Calu3 (cell line): Measurements from ENCODE around the gene EGLN1. TPM values are rescaled to one million over a fixed set of nuclear protein-coding genes. Genes with fewer than 3 reads are reported as not detected.

Experiments used
- BruUV-seq: library from RNA; stranded (reverse); fragments of 400-500 nt; replicated peaks from 2 replicates; lab custom pipeline; 2021; lab: Mats Ljungman, UMichigan
- CTCF ChIA-PET: fragments of 300-600 bp; sonication (Branson Sonifier 250); formaldehyde crosslinking; loops from one replicate; lab custom pipeline; 2022; ENCODE audit warnings: antibody characterized with exemption; lab: Charles Lee
- DNase-seq: peaks from one replicate; pipeline ENCODE4 v3.0.0; 2022
- H3K27ac Mint-ChIP-seq: one replicate; pipeline ENCODE4 v1.8.0; 2022; ENCODE audit warnings: mixed read lengths; ENCODE audit not compliant: unreplicated experiment
- H3K27me3 Mint-ChIP-seq: one replicate; pipeline ENCODE4 v1.8.0; 2022; ENCODE audit warnings: mixed read lengths; ENCODE audit not compliant: unreplicated experiment
- H3K36me3 Mint-ChIP-seq: one replicate; pipeline ENCODE4 v1.8.0; 2022; ENCODE audit warnings: mild to moderate bottlenecking, moderate library complexity, mixed read lengths; ENCODE audit not compliant: insufficient read depth, unreplicated experiment
- H3K4me1 Mint-ChIP-seq: one replicate; pipeline ENCODE4 v1.8.0; 2022; ENCODE audit warnings: mild to moderate bottlenecking, low read depth, mixed read lengths; ENCODE audit not compliant: unreplicated experiment
- H3K4me3 Mint-ChIP-seq: one replicate; pipeline ENCODE4 v1.8.0; 2022; ENCODE audit warnings: mild to moderate bottlenecking, low read depth, moderate library complexity, mixed read lengths; ENCODE audit not compliant: unreplicated experiment
- H3K9me3 Mint-ChIP-seq: one replicate; pipeline ENCODE4 v1.8.0; 2022; ENCODE audit warnings: low read depth, mixed read lengths; ENCODE audit not compliant: unreplicated experiment
- CTCF ChIP-seq: fragments of 200-600 bp; IDR thresholded peaks from one replicate; pipeline ENCODE4 v1.8.0; 2022; ENCODE audit warnings: antibody characterized with exemption; ENCODE audit not compliant: unreplicated experiment
- intact Hi-C: fragments of 100-400 bp; cut with micrococcal nuclease; formaldehyde crosslinking; loops from one replicate; pipeline ENCODE4 v1.10.0; 2022; ENCODE audit not compliant: unreplicated experiment
- total RNA-seq: library from RNA; stranded (reverse); gene quantifications from 2 replicates; pipeline ENCODE4 v1.2.3, GENCODE V29; 2022

EGLN1 gene
- total RNA-seq, 1 experiment from 2014 or later: 34.9 TPM

GRCh38 chr1:231357831-231358354 is 64.2 kb downstream of the EGLN1 start:
- BruUV-seq: no TSS peak
- H3K4me3 Mint-ChIP-seq: no peak overlapping the region
- intact Hi-C loops: loop anchor here (1.0 to 5.0 kb wide), 6 partner anchors 49 to 232 kb away; partner anchors contain the start of gene TSNAX
- no peaks in the 10 kb centered on the region for H3K27me3 Mint-ChIP-seq
- TF ChIP-seq CTCF: peak; percentile 57
- H3K9me3 Mint-ChIP-seq: no peaks in the 10 kb centered on the region
- H3K27ac Mint-ChIP-seq: no peak overlapping the region
- CTCF ChIA-PET: interaction anchor here (0.6 to 1.1 kb wide), 4 partner anchors 21 to 376 kb away, joined by 3 to 7 read pairs (median 3); no protein-coding TSS in a partner anchor
- peaks cover 9% of the 10 kb centered on the region for H3K36me3 Mint-ChIP-seq
- DNase-seq: peak; percentile 33
- H3K4me1 Mint-ChIP-seq: no peaks in the 10 kb centered on the region

- H3K27me3 Mint-ChIP-seq: no peaks in the 10 kb centered on the region
- peaks cover 15% of the 10 kb centered on the region for H3K36me3 Mint-ChIP-seq
- intact Hi-C loops: loop anchor here (5.0 kb wide), 2 partner anchors 50 to 170 kb away; partner anchors contain the start of gene TSNAX
- H3K9me3 Mint-ChIP-seq: no peaks in the 10 kb centered on the region
- no peak overlapping the region for H3K4me3 Mint-ChIP-seq
- DNase-seq: no peak
- BruUV-seq: no TSS peak
- CTCF ChIA-PET: interaction anchor here (0.6 to 0.9 kb wide), 4 partner anchors 33 to 268 kb away, joined by 3 read pairs; no protein-coding TSS in a partner anchor
- no peak overlapping the region for H3K27ac Mint-ChIP-seq
- TF ChIP-seq CTCF: no peak
- H3K4me1 Mint-ChIP-seq: no peaks in the 10 kb centered on the region
Measured at GRCh38 chr1:231357187-231357772, 64.8 kb downstream of the EGLN1 start.

DNA sequence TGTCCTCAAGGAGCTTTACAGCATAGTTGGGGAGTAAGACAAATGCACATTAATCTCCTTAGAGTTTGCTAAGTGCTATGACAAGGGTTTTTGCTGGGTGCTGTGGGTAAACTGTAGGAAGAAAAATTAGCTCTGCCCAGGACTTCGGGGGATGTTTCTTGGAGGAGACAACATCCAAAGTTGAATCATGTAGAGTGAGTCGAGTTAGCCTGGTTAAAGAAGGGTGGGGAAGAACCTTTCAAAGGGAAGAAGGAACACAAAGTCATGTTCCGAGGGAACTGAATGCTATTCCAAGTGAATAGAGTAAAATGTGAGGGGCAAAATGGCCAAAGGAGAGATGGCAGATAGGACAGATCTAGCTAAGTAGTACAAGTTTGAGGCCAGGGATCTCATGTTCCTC is 66.9 kb downstream of the EGLN1 start:
- peak overlapping the region; percentile 24 for H3K27ac Mint-ChIP-seq
- BruUV-seq: no TSS peak
- peaks cover 21% of the 10 kb centered on the region for H3K36me3 Mint-ChIP-seq
- no peak for DNase-seq
- H3K9me3 Mint-ChIP-seq: no peaks in the 10 kb centered on the region
- H3K4me3 Mint-ChIP-seq: no peak overlapping the region
- CTCF ChIA-PET: no interaction called here
- TF ChIP-seq CTCF: no peak
- intact Hi-C loops: loop anchor here (5.0 kb wide), 2 partner anchors 52 to 172 kb away; partner anchors contain the start of gene TSNAX
- no peaks in the 10 kb centered on the region for H3K27me3 Mint-ChIP-seq
- no peaks in the 10 kb centered on the region for H3K4me1 Mint-ChIP-seq

GRCh38 chr1:231354330-231355020 is 67.6 kb downstream of the EGLN1 start:
- no peak for DNase-seq
- no peak for TF ChIP-seq CTCF
- Mint-ChIP-seq H3K4me3 (no peak overlapping the region), H3K9me3 (no peaks in the 10 kb centered on the region), H3K27ac (no peak overlapping the region), H3K4me1 (no peaks in the 10 kb centered on the region), H3K27me3 (no peaks in the 10 kb centered on the region), H3K36me3 (peaks cover 21% of the 10 kb centered on the region)
- CTCF ChIA-PET: no interaction called here
- no TSS peak for BruUV-seq
- intact Hi-C loops: loop anchor here (5.0 kb wide), 2 partner anchors 53 to 173 kb away; partner anchors contain the start of gene TSNAX
